NCI-H2196 (cell line): ENCODE results near the gene OPRM1.
"Not testable (repeated sequence)": the region's sequence is repeated elsewhere in the genome, so short reads cannot be mapped to it uniquely, and the experiment has no call there.

Experiments used
- DNase-seq: peaks from one replicate; lab custom pipeline; 2025; ENCODE audit not compliant: unreplicated experiment; lab: John Stamatoyannopoulos, UW

The OPRM1 gene

GRCh38 chr6:154039231-154039842 is at the start of gene OPRM1:
OPRM1 (plus strand) TSS chr6:154039240; CDS start chr6:154039545, 305 bp downstream.
- DNase-seq = no peak

DNA sequence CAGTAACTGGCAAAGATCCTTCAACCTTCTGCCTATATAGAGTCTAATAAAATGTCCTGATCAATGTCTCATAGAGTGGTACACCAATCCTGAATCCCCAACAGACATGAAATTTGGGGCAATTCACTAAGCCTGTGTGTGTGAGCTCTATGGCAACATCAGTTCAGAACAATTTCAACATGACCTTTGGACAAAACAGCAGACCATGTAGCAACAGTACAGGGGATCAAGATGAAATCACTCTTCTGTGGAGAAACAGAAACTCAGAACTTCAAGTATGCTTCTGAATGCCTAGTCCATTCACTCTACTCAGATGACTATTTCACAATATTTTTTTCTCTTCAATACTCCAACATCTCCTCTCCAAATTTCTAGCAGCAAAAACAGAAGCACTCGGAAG is 49.1 kb upstream of the OPRM1 start:
- no peak for DNase-seq

DNA sequence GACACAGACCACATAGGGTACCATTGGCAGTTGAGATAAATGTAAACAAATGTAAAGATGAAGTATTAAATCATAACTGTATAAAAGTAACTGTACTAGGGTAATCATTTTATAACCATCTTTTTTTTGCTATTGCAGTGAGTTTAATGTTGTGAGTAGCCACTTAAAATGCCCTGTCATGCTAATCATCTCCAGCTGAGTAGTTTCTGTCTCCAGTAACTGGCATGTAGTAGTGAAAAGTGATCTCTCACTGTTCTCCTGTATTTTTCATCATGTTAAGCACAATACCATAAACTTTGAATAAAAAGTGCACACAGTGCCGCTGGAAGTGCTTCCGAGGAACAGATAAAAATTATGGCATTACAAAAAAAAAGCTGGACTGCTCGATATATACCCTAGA is 45.0 kb upstream of the OPRM1 start:
- no peak for DNase-seq

- DNase-seq = no peak
These were observed 44.2 kb upstream of the OPRM1 start for GRCh38 chr6:153994811-153995210.

DNA sequence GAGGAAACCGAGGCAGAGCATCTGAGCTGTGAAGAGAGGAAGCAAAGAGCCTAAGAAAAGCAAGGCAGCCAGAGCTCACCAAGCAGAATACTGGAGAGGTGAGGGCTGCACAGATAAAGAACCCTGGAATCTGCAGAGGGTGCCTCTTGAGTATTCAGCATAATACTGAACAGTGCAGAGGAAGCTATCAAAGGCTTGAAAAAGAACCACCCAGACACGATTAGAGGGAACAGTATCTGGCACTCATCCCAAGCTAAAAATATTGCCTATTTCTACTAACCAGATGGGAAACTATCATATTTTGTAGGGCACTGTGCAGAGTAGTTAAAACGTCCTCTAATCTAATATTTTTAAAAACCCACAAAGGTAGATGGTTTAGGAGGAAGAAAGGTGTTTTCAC is 41.8 kb upstream of the OPRM1 start:
- DNase-seq = no peak

- DNase-seq = no peak
These were observed 37.4 kb upstream of the OPRM1 start for GRCh38 chr6:154001494-154002285.

DNA sequence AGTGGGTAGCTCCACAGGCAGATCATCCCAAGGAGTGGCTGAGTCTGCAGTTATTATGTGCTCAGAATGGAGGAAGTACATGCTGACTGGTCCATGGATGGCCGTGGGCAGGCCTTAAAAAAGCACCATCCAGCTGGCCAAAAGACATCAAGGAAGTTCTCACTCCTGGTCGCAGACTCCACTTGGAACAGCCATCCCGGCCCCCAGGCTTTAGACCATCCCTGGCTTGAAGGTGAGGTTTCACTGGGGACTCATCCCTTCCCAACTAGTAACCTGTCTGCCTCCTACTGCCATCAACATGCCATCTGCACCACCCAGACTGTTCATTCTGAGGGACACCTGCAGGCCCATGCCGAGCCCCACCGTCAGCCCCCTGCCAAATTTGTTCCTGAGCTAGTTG is 36.1 kb upstream of the OPRM1 start:
- DNase-seq = no peak

DNA sequence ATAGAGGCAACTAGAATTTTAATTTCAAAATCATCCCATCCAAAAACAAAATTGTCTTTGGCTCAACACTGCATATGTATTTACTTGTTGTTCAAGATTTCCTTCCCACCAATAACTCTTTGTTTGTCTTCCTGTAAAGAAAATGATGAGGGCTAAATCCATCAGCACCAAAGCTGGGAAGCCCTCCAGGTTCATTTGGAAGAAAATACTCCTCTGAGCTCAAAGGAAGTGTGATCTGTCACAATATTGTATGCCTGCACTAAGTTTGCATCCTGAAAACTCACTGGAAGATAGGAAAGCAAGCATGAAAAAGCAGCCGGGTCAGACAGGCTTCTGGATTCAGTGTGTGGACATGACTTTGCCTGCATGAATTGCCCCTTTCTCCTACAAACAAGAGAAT is 28.7 kb upstream of the OPRM1 start:
- no peak for DNase-seq

DNA sequence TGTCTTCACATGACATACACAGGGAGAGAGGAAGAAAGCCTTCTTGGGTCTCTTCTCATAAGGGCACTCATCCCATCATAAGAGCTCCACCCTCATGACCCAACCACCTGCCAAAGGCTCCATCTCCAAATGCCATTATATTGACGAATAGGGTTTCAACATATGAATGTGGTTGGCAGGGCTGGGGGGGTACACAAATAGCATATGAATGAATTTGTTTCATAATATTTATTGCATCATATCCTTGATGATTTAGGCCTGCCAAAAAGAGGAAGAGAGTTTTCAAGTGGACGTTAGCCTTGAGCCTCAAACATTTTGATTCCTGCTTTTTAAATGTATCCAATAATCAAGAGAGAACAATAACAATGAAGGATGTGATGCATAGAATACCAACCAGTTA is 26.2 kb upstream of the OPRM1 start:
- DNase-seq = no peak

DNA sequence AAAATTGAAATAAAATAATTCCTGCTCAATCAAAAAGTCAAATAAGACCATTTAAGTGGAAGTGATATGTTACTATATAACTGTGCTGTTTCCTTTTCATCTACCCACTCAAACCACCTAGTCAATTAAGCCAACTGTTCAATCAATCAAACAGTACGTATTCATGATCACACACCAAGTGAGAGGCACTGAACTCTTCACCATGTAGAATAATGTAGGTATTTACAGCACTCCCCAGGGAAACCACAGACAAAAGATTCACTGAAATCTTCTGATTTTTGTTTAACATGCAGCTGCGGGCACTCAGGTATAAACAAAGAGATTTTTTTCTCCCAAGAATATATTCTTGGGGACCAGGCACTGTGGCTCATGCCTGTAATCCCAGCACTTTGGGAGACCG is 21.3 kb upstream of the OPRM1 start:
- no peak for DNase-seq

DNA sequence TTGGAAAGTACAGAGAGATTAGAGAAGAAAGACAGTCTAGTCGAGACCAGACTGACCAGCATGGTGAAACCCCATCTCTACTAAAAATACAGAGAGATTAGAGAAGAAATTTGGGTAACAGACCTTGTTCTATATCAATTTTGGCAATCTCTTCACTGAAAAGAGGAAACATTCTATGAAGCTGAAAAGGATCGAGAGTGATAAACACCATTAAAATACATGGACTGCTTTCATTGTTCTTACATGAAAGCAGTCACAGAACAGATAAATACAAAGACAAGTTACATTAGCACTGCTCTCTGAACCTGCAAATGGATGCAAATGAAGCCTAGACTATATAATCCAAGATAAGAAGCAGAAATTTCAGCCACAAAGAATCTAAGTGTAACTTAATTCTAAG is 8.4 kb upstream of the OPRM1 start:
- no peak for DNase-seq

DNA sequence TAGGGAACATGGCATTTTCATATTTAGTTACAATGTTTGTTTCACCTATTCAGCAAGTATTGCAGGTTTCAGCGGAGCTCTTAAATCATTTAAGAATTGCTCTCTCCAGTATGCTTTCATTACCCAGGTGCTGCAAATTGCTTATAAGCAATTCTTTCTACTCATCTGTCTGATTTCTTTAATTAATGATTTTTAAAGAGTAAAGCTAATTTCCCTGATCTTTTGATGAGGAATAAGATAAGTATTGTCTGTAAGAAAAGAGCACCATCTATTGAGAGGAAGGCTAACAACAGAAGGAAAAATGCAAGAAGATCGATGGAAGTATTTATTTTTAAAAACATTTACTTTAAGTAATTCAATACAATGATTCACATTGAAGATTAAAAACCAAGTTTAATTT is 2.0 kb downstream of the OPRM1 start:
- DNase-seq = no peak

DNA sequence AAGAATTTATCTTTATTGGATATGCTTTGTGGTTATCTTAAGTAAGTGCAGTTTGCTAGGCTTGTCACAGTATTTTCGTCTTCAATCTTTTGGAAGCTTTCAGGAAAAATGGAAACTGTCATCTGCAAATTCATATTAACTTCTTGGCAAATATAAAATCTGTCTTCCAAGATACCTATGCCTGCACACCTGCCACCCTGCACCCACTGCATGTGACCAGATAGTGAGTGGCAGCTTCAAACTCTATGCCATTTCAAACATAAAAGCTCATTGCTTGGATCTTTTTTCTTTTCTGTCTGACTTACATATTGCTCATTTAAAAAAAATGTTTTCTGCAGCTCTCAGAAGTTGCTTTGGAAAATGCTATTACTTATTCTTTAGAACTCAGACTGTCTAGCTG is 14.1 kb downstream of the OPRM1 start:
- no peak for DNase-seq

DNA sequence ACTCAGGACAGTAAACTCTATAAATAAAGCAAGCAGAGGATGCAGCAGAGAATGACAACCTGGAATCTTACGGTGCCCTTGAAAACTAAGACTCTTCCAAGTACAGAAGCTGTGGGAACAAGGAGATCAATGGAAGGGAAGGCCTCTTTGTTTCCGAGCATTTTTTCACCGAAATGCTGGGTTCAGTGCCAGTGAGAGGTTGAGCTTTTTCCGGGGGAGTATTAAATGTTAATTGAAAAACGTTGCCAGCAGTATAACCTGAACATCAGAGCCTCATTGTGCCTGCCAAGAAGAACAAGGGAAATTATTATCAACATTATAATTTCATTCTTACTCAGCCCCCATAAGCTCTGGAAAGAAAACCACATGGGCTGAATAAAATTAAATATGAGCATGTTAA is 17.5 kb downstream of the OPRM1 start:
- no peak for DNase-seq

- DNase-seq = no peak
These were observed 18.1 kb downstream of the OPRM1 start for GRCh38 chr6:154057098-154057497.

DNA sequence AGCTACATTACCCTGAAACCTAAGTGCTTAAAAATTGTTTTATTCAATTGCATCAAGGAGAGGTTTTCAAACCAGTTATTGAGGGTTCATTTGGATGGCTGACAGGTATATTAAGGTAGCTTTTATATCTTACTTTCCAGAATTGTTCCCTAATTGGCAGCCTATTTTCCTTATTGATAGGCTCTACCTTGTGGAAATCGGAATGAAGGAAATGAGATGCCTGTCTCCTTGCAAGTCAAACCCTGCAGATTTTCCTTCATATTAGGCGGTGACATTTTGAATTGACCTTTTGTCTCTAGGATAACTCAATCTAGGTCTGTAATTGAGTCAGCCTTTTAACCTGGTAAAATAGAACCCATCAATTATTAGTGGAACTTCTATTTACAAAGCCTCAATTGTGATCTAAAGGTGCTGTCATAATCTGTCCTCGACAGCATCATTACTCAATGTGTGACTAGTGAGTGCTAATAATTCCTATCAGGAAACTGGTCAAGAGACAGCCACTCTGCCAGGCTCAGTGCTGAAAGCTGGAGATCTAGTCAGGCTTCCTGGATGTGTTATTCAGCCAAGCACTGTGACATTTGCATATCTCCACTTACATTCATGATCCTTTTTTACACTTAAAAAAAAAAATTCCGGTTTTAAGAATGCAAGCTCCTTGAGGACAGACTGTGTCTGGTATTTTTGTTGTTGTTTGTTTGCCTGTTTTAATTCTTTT is 20.1 kb downstream of the OPRM1 start:
- no peak for DNase-seq

DNA sequence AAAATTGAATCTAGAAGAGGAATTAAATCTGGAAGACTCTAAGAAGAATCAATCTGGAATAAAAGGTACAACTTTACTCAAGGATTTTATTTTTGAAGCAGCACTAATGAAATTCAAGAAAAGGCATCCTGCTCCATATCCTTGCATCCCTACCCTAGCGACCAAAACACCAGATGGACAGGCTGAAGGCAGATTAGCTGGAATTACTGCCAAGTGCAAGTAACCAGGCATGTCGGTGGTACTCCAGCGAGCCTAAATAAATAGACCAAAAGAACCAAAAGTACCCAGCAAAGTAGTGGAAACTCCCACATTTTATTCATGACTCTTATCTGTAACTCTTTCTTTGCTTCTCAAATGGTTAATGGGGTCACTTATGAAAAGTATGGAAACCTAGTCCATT is 21.0 kb downstream of the OPRM1 start:
- DNase-seq = no peak

DNA sequence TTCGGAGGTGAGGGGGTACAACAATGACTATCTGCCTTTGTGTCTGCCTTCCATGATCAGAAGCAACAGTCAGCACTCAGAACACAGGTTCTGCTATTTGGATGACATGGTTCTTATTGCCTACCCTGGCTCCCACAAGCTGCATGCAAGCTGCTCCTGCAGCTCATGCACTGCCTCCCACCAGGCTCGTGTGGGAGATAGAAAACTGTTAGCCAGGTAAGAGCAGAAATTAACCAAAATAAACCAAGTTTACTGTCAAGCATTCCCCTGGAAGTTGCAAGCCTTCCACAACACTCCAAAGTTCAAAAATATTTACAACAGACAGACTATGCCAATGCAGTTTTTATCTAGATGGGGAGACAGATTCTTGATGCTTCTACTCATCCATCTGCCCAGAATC is 31.0 kb downstream of the OPRM1 start:
- no peak for DNase-seq

- no peak for DNase-seq
These were observed 31.6 kb downstream of the OPRM1 start for GRCh38 chr6:154070657-154071056.

DNA sequence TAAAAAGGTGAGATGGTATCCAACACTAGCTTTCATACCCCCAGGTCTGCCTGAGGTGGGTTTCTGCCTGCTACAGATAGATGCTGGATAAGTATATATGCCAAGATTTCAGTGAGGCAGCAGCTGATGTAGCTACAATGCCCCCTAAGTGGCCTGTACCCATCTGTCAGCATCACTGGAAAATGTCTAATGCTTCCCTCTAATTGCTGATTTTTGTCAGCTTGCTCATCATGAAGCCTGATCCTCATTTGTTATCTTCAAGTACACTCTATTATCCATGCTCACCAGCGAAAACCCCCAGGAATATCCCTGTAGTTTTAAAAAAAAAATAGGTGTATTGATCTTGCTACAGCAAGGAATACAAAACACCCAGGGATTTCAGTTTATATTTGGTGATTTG is 32.2 kb downstream of the OPRM1 start:
- no peak for DNase-seq

DNA sequence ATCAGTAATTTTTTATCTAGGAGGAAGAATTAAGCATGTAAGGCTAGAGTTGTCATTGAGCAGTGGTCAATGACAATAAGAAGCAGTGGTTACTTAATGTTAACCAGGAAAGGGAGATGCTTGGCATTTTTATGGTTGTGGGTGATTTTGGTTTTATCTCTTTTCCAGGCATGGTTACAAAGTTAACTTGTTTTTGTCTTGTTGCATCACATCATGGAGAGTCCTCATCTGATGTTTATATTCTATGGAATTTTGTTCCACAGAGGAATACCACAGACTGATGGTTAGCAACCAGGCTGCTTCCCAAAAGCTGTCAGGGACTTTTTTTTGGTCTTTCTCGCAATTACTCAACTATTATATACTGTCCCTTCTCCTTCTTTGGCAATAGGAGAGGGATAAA is 32.7 kb downstream of the OPRM1 start:
- DNase-seq = no peak

DNA sequence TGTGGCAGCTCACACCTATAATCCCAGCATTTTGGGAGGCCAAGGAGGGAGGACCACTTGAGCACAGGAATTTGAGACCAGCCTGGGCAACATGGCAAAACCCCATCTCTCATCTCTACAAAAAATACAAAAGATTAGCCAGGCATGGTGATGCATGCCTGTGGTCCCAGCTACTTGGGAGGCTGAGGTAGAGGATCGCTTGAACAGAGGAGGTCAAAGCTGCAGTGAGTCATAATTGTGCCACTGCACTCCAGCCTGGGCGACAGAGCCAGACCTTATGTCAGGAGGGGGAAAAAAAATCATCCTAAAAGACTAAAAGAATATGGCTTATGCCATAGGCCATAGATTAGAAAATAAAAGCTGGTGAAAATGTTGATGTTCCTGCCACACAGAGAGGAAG is 39.6 kb downstream of the OPRM1 start:
- not testable (repeated sequence) for DNase-seq
